Tongue (tissue), 2 donors: ENCODE results near the gene KRTAP20-1. TPM values are rescaled to one million over a fixed set of nuclear protein-coding genes. Genes with fewer than 3 reads are reported as not detected.

Experiments used
- DNase-seq: peaks from one replicate; pipeline ENCODE4 v3.0.0-alpha.2; 2015
- total RNA-seq: library from RNA; depleted of rRNA; stranded (reverse); fragments of >200 nt; gene quantifications from one replicate; pipeline ENCODE4 v1.2.3, GENCODE V29; 2014

KRTAP20-1 gene
- not detected for total RNA-seq

DNA sequence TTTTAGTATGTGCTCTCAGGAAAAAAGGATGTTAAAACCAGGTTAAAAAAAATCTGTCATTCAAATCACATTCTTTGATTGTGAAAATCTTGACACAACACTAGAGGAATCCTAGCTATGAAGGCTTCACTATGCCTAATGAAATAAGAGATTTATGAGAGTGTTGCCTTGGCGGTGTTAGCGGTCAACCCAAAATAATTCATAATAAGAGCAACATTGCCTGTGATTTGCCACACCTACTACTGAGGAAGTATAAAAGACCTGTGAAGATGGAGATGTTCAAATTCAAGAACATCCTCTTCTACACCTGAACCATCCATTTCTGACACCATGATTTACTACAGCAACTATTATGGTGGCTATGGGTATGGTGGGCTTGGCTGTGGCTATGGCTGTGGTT, at the start of gene KRTAP20-1:
Gene KRTAP20-1, plus strand, starts transcription at position 301 of the 400 bp plus-strand sequence. Its CDS starts 30 bp downstream, at position 331.
- no peak for DNase-seq

DNA sequence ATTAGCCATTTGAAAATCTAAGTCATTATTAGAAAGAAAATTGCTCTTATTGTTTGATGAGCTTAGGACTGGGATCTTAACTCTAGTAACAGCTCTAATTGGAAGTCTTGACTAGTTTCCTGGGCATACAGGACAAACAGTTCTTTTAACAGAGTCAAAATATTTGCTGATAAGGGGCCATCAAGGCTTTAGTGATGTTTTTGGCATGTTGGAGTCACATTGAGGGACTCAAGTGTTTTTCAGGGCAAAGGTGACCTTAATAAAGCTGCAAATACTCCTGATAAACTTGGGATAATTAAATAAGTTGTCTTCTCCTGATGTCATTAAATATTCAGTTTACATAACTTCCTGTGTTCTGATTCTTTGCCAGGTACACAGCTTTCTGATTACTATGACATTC, 48.6 kb upstream of the KRTAP20-1 start:
- no peak for DNase-seq

- DNase-seq = no peak
Measured at GRCh38 chr21:30577766-30578165, 38.5 kb upstream of the KRTAP20-1 start.

DNA sequence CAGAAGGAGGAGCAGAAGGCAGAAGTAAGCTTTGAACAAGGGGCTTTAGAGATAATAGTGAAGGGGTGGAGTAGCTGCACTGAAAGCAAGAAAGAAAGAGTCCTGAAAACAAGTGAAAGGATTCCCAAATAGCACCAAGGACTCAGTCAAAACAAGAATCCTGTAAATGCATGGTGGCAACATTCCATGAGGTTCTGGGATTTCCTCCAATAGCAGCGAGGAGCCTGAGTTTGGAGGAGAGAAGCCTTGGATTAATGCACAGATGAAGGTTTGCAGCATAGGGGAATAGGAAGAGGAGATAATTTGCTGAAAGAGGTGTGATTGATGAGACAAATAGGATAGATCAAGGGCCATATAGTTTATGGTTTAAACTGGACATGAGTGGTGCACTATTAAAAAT, 36.9 kb upstream of the KRTAP20-1 start:
- no peak for DNase-seq

DNA sequence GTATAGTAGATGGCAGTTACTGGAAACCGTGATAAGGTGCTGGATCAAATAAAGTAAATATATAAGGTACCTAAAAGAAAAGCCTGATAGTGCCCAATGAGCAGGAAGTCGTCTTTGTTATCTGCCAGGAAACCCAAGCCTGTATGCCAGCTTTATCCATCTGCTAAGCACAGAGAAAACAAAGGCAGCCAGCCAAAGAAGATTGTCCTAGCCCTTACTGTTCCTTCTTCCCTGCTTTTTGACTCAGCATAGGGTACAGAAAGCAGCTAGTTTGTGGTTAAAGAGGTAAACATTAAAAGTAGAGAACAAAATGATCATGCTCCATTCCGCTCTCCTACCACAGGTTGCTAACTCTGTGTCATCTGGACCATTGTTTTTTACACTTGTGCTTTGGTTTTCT, 36.1 kb upstream of the KRTAP20-1 start:
- no peak for DNase-seq

GRCh38 chr21:30582870-30583269, 33.4 kb upstream of the KRTAP20-1 start:
- no peak for DNase-seq

GRCh38 chr21:30590297-30590696, 25.9 kb upstream of the KRTAP20-1 start, which contains the start of gene KRTAP22-2:
KRTAP22-2 (minus strand) TSS chr21:30590397.
- DNase-seq = no peak

GRCh38 chr21:30592140-30592539, 24.1 kb upstream of the KRTAP20-1 start, which contains the start of gene KRTAP6-3:
KRTAP6-3 (plus strand) TSS chr21:30592440; CDS start chr21:30592446, 6 bp downstream.
- no peak for DNase-seq

DNA sequence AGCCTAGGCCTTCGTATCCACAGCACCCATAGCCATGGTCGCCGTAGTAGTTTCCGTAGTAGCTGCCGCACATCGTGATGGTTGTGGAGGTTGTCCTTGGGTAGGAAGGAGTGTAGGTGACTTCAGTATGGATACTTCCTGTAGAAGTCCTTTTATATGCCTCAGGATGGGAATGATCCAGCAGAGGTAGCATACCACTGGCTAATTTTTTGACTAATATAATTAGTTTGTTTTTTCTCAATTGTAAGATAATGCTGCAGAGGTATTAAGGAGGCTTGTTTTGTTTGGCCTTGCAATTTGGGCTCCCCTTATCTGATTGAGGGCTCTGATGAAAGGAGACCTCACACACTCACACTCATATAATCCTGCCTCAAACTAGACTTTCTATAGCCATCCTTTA, 17.4 kb upstream of the KRTAP20-1 start, which contains the start of gene KRTAP6-2:
Gene KRTAP6-2, minus strand, starts transcription at position 101 of the 400 bp plus-strand sequence. Its CDS starts 28 bp downstream, at position 73.
- no peak for DNase-seq

GRCh38 chr21:30600787-30601186, 15.4 kb upstream of the KRTAP20-1 start, which contains the start of gene KRTAP22-1:
KRTAP22-1 (plus strand) TSS chr21:30601087.
- DNase-seq = no peak

GRCh38 chr21:30605968-30606367, 10.3 kb upstream of the KRTAP20-1 start:
- no peak for DNase-seq

DNA sequence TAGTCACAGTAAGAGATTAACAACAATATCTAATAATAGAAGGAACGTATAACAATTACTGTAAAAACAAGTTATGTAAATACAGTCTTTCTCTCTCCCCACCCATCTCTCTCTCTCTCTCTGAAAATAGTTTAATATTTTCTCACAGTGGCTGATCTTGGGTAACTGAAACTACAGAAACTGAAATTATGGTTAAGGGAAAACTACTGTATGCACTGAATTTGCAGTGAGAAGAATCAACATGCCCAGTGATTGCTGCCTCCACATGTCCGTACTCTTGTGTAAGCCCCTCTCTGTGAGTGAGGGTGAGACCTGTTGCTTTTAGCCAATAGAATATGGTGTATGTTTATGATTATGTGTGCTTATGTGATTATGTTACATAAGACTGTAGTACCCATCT, 4.1 kb upstream of the KRTAP20-1 start:
- no peak for DNase-seq

DNA sequence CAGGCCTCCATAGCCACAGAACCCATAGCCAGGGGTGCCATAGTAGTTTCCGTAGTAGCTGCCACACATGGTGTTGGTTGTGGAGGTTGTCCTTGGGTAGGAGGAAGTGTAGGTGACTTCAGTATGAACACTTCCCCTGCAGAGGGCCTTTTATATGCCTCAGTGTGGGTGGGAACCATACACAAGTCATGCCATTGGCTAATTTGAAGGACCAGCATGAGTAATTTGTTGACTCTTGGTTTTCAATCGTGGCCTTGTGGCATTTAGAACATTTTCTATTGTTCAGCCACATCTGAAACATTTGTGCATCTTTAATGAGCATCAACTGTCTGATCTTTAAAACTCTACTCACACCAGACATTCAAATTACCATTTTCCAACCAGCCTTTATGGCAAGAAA, 2.4 kb upstream of the KRTAP20-1 start, which contains the start of gene KRTAP6-1:
Gene KRTAP6-1, minus strand, starts transcription at position 95 of the 400 bp plus-strand sequence. Its CDS starts 26 bp downstream, at position 69.
- DNase-seq = no peak

DNA sequence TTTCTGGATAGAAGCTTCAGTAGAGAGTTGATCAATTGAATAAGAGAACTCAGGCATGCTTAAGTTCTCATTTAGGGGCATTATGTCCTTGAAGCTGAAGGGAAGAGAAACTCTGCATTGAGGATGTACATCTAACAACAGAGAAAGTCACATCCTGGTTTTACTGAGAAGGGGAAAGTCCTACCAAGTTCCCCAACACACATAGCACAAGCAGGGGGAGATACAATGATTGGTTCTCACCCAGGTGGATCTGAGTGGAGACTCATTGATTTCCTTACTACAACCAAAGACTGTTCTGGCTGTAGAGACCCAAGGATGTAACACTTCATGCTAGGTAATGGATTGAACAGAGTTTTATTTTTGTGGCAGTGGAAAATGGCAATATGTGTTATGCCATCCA, 1.0 kb upstream of the KRTAP20-1 start:
- DNase-seq = no peak

DNA sequence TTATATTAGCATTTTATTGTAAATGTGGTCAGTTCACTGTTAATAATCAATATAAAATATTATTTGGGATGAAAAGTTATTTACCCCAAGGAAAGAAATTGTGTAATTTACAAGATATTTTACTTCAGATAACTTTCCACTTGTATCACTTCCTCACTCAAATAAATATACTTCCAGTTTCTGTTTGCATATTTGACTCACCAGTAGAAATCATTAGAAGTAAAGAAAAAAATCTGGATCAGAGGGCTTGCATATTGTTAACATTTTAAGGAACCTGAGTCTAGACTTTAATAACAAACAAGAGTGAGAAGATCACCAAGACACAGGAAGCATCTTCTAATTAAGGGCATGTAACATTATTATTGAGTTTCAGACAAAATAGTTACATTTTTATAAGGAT, 3.9 kb downstream of the KRTAP20-1 start:
- DNase-seq = no peak

DNA sequence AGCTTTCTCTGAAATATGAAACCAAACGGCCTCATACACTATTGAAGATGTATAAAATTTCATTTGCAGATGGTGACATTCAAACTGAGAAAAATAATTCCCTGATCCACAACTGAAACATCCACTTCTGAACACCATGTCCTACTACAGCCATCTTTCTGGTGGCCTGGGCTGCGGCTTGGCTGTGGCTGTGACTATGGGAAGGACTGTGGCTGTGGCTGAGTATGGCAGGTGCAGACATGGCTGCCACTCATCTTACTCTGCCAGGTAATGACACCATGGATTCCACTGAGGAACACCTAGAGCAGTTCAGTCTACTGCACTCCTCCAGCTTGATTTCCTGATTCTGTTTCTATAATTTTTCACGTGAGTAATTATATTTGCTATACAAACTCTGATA, 4.3 kb downstream of the KRTAP20-1 start, which contains the start of gene KRTAP20-4:
Gene KRTAP20-4, plus strand, starts transcription at position 106 of the 400 bp plus-strand sequence.
- DNase-seq = no peak

GRCh38 chr21:30623362-30623761, 7.1 kb downstream of the KRTAP20-1 start:
- DNase-seq = no peak

DNA sequence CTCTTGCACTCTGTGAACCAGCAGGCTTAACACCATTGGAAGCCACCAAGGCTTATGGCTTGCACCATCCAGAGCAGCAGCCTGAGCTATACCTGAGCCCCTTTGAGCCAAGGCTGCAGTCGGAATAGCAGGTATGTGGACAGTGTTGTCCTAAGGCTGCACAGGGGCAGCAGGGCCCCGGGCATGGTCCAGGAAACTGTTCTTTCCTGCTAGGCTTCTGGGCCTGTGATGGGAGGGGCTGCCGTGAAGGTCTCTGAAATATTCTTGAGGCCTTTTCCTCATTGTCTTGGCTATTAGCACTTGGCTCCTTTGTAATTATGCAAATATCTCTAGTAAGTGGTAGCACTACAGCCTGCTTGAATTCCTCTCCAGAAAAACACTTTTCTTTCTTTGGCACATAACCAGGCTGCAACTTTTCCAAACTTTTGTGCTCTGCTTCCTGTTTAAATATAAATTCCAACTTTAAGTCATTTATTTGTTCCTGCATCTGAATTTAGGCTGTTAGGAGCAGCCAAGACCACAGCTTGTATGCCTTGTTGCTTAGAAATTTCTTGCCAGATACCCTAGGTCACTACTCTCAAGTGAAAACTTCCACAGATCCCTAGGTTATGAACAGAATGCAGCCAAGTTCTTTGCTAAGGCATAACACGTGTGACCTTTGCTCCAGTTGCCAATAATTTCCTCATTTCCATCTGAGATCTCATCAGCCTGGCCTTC, 9.4 kb downstream of the KRTAP20-1 start:
- DNase-seq = no peak

DNA sequence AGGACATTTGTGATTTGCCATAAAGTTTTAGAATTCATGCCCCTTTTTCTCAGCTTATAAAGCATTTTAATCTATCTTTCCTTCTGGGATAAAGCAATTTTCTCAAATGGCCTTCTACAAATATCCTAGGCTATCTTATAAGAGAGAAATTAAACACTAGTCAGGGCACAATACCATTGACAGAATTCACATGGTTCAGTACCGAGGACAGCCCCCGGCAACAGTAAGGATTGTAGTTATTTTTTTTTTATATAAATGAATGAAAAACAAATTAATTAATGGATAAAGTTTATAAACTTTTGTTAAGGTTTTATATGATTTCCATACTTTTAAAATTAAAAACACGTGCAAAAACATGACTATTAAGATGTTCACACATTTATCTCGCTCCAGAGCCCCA, 11.9 kb downstream of the KRTAP20-1 start:
- no peak for DNase-seq

DNA sequence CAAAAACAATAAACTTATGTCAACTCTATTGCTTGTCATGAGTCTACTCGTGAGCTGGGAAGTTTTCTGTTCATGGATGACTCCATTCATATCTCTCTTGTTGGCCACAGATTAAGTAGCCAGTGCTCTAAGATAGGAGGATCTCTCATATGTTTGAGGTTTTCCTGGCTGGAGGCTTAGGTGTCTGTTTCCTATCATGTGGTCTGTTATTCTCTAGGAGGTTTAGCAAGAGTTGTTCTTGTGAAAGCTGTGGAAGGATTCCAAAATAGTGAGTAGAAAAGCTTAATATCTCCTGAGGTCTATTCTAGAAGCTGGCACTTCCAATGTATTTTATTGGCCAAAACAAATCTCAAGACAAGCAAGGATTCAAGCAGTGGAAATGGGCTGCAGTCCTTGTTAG, 13.0 kb downstream of the KRTAP20-1 start:
- peak; percentile 0 for DNase-seq

DNA sequence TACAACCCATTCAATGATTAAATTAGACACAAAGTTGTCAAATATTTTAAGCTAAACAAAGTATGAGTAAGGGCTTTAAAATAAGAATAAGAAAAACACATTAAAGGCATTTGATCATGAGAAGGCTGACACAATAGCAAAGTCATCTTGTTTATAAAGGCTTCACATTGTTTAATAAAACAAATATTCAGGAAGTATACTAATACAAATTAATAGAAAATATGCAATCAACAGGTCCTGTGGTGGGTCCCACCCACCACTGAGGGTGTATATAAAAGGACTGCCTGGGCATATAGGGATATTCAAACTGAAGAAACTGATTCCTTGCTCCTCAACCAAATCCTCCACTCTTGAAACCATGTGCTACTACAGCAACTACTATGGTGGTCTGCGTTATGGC, 18.7 kb downstream of the KRTAP20-1 start, which contains the start of gene KRTAP20-2:
Gene KRTAP20-2, plus strand, starts transcription at position 301 of the 400 bp plus-strand sequence. Its CDS starts 58 bp downstream, at position 359.
- no peak for DNase-seq

GRCh38 chr21:30638686-30639085, 22.5 kb downstream of the KRTAP20-1 start:
- DNase-seq = no peak

DNA sequence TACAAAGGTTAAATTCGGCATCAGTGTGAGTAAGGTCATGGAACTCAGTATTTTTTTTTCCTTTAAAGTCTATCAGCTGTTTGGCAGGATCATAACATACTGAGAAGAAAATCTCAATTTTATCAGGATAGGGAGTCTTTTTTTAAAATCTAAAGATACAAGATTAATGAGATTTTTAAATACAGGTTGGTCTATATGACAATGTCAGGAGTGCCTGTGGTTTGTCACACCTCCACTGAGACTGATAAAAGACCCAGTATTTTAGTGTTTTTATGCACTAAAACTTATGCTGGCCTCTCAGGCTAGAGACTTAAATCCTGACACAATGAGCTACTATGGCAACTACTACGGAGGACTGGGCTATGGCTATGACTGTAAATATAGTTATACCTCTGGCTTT, 26.3 kb downstream of the KRTAP20-1 start, which contains the start of gene KRTAP20-3:
Gene KRTAP20-3, plus strand, starts transcription at position 301 of the 400 bp plus-strand sequence.
- DNase-seq = no peak
